ENCODE measurements around the gene ISG15. TPM values are rescaled to one million over a fixed set of nuclear protein-coding genes. Genes with fewer than 3 reads are reported as not detected.
"Not testable (repeated sequence)": the region's sequence is repeated elsewhere in the genome, so short reads cannot be mapped to it uniquely, and the experiment has no call there.

ISG15 gene
- total RNA-seq, 2 experiments from 2014 or later, result 30.5 to 51.7 TPM

GRCh38 chr1:984476-984814, 28.9 kb upstream of the ISG15 start:
- no peaks in the 10 kb centered on the region for H3K4me1 Mint-ChIP-seq

GRCh38 chr1:985126-985525, 28.2 kb upstream of the ISG15 start:
- no peak overlapping the region for H3K4me3 Mint-ChIP-seq
- peaks cover 22% of the 10 kb centered on the region for H3K27me3 Mint-ChIP-seq
- no peaks in the 10 kb centered on the region for H3K4me1 Mint-ChIP-seq
- ChIA-PET POLR2A (no interaction called here), CTCF (interaction anchor here (0.7 to 3.3 kb wide), 7 partner anchors 8 to 210 kb away, joined by 3 to 23 read pairs (median 4); no protein-coding TSS in a partner anchor)
- intact Hi-C loops (cut with DNase I, micrococcal nuclease), result loop anchor here in 1 of 2 experiments (2.0 to 10.0 kb wide), 2 partner anchors 50 to 78 kb away; no protein-coding TSS in a partner anchor
- no peaks in the 10 kb centered on the region for H3K9me3 Mint-ChIP-seq (ENCODE audit: low read depth)
- H3K27ac Mint-ChIP-seq, result no peak overlapping the region
- no peak for DNase-seq
- no peak for ATAC-seq
- H3K36me3 Mint-ChIP-seq (ENCODE audit: low read depth), result no peaks in the 10 kb centered on the region

More at GRCh38 chr1:984476-984814, 28.9 kb upstream of the ISG15 start:
- intact Hi-C loops (cut with DNase I, micrococcal nuclease), result loop anchor here (1.0 to 10.0 kb wide), 5 partner anchors 33 to 308 kb away; no protein-coding TSS in a partner anchor
- Mint-ChIP-seq H3K27me3 (peaks cover 18% of the 10 kb centered on the region), H3K9me3 (ENCODE audit: low read depth) (no peaks in the 10 kb centered on the region), H3K27ac (no peak overlapping the region), H3K36me3 (ENCODE audit: low read depth) (no peaks in the 10 kb centered on the region), H3K4me3 (no peak overlapping the region)
- ChIA-PET CTCF (interaction anchor here (0.7 to 3.3 kb wide), 8 partner anchors 8 to 266 kb away, joined by 3 to 23 read pairs (median 4); no protein-coding TSS in a partner anchor), POLR2A (no interaction called here)
- no peak for ATAC-seq
- DNase-seq, result no peak

- DNase-seq; H3K27ac Mint-ChIP-seq; ATAC-seq; H3K36me3 Mint-ChIP-seq (ENCODE audit: low read depth); CTCF ChIA-PET; H3K9me3 Mint-ChIP-seq (ENCODE audit: low read depth); H3K4me3 Mint-ChIP-seq; POLR2A ChIA-PET: not testable (repeated sequence)
- H3K27me3 Mint-ChIP-seq, result peaks cover 26% of the 10 kb centered on the region
- peaks cover 20% of the 10 kb centered on the region for H3K4me1 Mint-ChIP-seq
- intact Hi-C loops (cut with DNase I, micrococcal nuclease), result loop anchor here in 1 of 2 experiments (10.0 kb wide), 1 partner anchor 47 kb away; no protein-coding TSS in a partner anchor
Observed at GRCh38 chr1:988061-988460, 25.2 kb upstream of the ISG15 start.

- intact Hi-C loops (cut with DNase I, micrococcal nuclease); H3K9me3 Mint-ChIP-seq (ENCODE audit: low read depth): not testable (repeated sequence)
Observed at GRCh38 chr1:991275-991674, 22.0 kb upstream of the ISG15 start.

GRCh38 chr1:991895-992294, 21.4 kb upstream of the ISG15 start:
- no peak overlapping the region for H3K27ac Mint-ChIP-seq
- H3K9me3 Mint-ChIP-seq (ENCODE audit: low read depth), result peaks cover 9% of the 10 kb centered on the region
- H3K4me3 Mint-ChIP-seq, result no peak overlapping the region
- peaks cover 24% of the 10 kb centered on the region for H3K4me1 Mint-ChIP-seq
- no peak for ATAC-seq
- H3K27me3 Mint-ChIP-seq, result peaks cover 21% of the 10 kb centered on the region
- ChIA-PET CTCF (interaction anchor here (0.6 to 4.7 kb wide), 6 partner anchors 8 to 889 kb away, joined by 3 to 23 read pairs (median 4); partner anchors contain the start of gene AGRN), POLR2A (no interaction called here)
- H3K36me3 Mint-ChIP-seq (ENCODE audit: low read depth), result no peaks in the 10 kb centered on the region
- no peak for DNase-seq
- intact Hi-C loops (cut with DNase I, micrococcal nuclease), result loop anchor here in 1 of 2 experiments (2.0 kb wide), 1 partner anchor 21 kb away; the partner anchor contains the start of gene ISG15

More at GRCh38 chr1:991275-991674, 22.0 kb upstream of the ISG15 start:
- Mint-ChIP-seq H3K4me1 (peaks cover 24% of the 10 kb centered on the region), H3K27me3 (peaks cover 23% of the 10 kb centered on the region)
- POLR2A ChIA-PET; H3K27ac Mint-ChIP-seq; DNase-seq; H3K36me3 Mint-ChIP-seq (ENCODE audit: low read depth); H3K4me3 Mint-ChIP-seq; ATAC-seq: not testable (repeated sequence)
- CTCF ChIA-PET, result interaction anchor here (2.0 to 4.7 kb wide), 2 partner anchors 7 to 11 kb away, joined by 8 to 23 read pairs; no protein-coding TSS in a partner anchor

- ChIA-PET CTCF (interaction anchor here (0.6 to 4.7 kb wide), 9 partner anchors 8 to 889 kb away, joined by 3 to 23 read pairs (median 4); partner anchors contain the start of gene AGRN), POLR2A (interaction anchor here (0.6 to 0.7 kb wide), 2 partner anchors 9 to 66 kb away, joined by 3 to 6 read pairs; no protein-coding TSS in a partner anchor)
- Mint-ChIP-seq H3K27ac (peak overlapping the region; percentile 49), H3K9me3 (ENCODE audit: low read depth) (peaks cover 9% of the 10 kb centered on the region), H3K36me3 (ENCODE audit: low read depth) (no peaks in the 10 kb centered on the region), H3K4me1 (peaks cover 26% of the 10 kb centered on the region), H3K4me3 (no peak overlapping the region), H3K27me3 (peaks cover 23% of the 10 kb centered on the region)
- peak; percentile 82 for ATAC-seq
- intact Hi-C loops (cut with DNase I, micrococcal nuclease), result loop anchor here in 1 of 2 experiments (2.0 kb wide), 1 partner anchor 20 kb away; the partner anchor contains the start of gene ISG15
- DNase-seq, result no peak
Observed at GRCh38 chr1:992362-992761, 20.9 kb upstream of the ISG15 start.

- DNase-seq (no peak), ATAC-seq (no peak)
- POLR2A ChIA-PET, result no interaction called here
- peaks cover 9% of the 10 kb centered on the region for H3K9me3 Mint-ChIP-seq (ENCODE audit: low read depth)
- CTCF ChIA-PET, result interaction anchor here (0.7 to 4.7 kb wide), 4 partner anchors 9 to 114 kb away, joined by 3 to 23 read pairs (median 6); partner anchors contain the start of gene PERM1
- intact Hi-C loops (cut with DNase I, micrococcal nuclease), result loop anchor here in 1 of 2 experiments (2.0 kb wide), 1 partner anchor 19 kb away; the partner anchor contains the start of gene ISG15
- H3K4me1 Mint-ChIP-seq, result peaks cover 26% of the 10 kb centered on the region
- no peak overlapping the region for H3K4me3 Mint-ChIP-seq
- H3K36me3 Mint-ChIP-seq (ENCODE audit: low read depth), result no peaks in the 10 kb centered on the region
- no peak overlapping the region for H3K27ac Mint-ChIP-seq
- H3K27me3 Mint-ChIP-seq, result peaks cover 23% of the 10 kb centered on the region
Observed at GRCh38 chr1:993379-993995, 19.8 kb upstream of the ISG15 start.

GRCh38 chr1:994546-994945, 18.8 kb upstream of the ISG15 start:
- H3K27ac Mint-ChIP-seq; H3K4me3 Mint-ChIP-seq; intact Hi-C loops (cut with DNase I, micrococcal nuclease); DNase-seq; H3K36me3 Mint-ChIP-seq (ENCODE audit: low read depth); POLR2A ChIA-PET; ATAC-seq; H3K9me3 Mint-ChIP-seq (ENCODE audit: low read depth): not testable (repeated sequence)
- H3K4me1 Mint-ChIP-seq, result peaks cover 26% of the 10 kb centered on the region
- CTCF ChIA-PET, result interaction anchor here (1.5 to 4.7 kb wide), 2 partner anchors 11 to 13 kb away, joined by 3 to 23 read pairs; partner anchors contain the start of gene PERM1
- peaks cover 23% of the 10 kb centered on the region for H3K27me3 Mint-ChIP-seq

- Mint-ChIP-seq H3K9me3 (ENCODE audit: low read depth) (peaks cover 9% of the 10 kb centered on the region), H3K4me3 (no peak overlapping the region), H3K4me1 (peaks cover 30% of the 10 kb centered on the region), H3K27ac (no peak overlapping the region), H3K36me3 (ENCODE audit: low read depth) (peaks cover 1% of the 10 kb centered on the region), H3K27me3 (peaks cover 18% of the 10 kb centered on the region)
- POLR2A ChIA-PET, result no interaction called here
- no peak for DNase-seq
- intact Hi-C loops (cut with DNase I, micrococcal nuclease), result no loop called here
- CTCF ChIA-PET, result no interaction called here
- ATAC-seq, result no peak
Observed at GRCh38 chr1:995665-996633, 17.3 kb upstream of the ISG15 start.

- POLR2A ChIA-PET, result interaction anchor here (0.5 kb wide), 1 partner anchor 366 kb away, joined by 6 read pairs; no protein-coding TSS in a partner anchor
Observed at GRCh38 chr1:996851-997712, 16.2 kb upstream of the ISG15 start.

More at GRCh38 chr1:996851-997712, 16.2 kb upstream of the ISG15 start:
- no peak for ATAC-seq
- Mint-ChIP-seq H3K27me3 (peaks cover 15% of the 10 kb centered on the region), H3K36me3 (ENCODE audit: low read depth) (peaks cover 1% of the 10 kb centered on the region), H3K9me3 (ENCODE audit: low read depth) (peaks cover 7% of the 10 kb centered on the region), H3K4me3 (no peak overlapping the region), H3K4me1 (peaks cover 19% of the 10 kb centered on the region), H3K27ac (no peak overlapping the region)
- DNase-seq, result no peak
- CTCF ChIA-PET, result interaction anchor here (0.8 to 1.3 kb wide), 5 partner anchors 13 to 24 kb away, joined by 3 to 5 read pairs (median 4); partner anchors contain the start of gene PERM1
- intact Hi-C loops (cut with DNase I, micrococcal nuclease), result no loop called here

Measured in activated CD4-positive, alpha-beta T cell treated with anti-CD3 and anti-CD28 coated beads for 36 hours (primary cell).